HepG2 (cell line): ENCODE data around the gene C9orf85. TPM values are rescaled to one million over a fixed set of nuclear protein-coding genes. Genes with fewer than 3 reads are reported as not detected.

Experiments
- CHCHD3 ChIP-seq: sonication (generic); formaldehyde crosslinking; IDR thresholded peaks from 2 replicates; pipeline ENCODE4 v1.8.0; 2022; ENCODE audit warnings: mild to moderate bottlenecking, missing genetic modification reagents, moderate library complexity
- GLMP ChIP-seq: sonication (generic); formaldehyde crosslinking; IDR thresholded peaks from 2 replicates; pipeline ENCODE4 v1.9.0; 2021; ENCODE audit warnings: missing genetic modification reagents, mild to moderate bottlenecking, borderline replicate concordance
- KMT2B ChIP-seq: IDR thresholded peaks from 2 replicates; pipeline ENCODE4 v1.6.1; 2016; ENCODE audit warnings: missing genetic modification reagents, missing compliant biosample characterization
- RELA ChIP-seq: sonication (generic); formaldehyde crosslinking; IDR thresholded peaks from 2 replicates; pipeline ENCODE4 v1.4.0; 2020; ENCODE audit warnings: missing genetic modification reagents
- RERE ChIP-seq: IDR thresholded peaks from 2 replicates; pipeline ENCODE4 v1.6.1; 2016; ENCODE audit warnings: low read depth, missing genetic modification reagents, missing compliant biosample characterization
- ZFP82 ChIP-seq: sonication (generic); formaldehyde crosslinking; IDR thresholded peaks from 2 replicates; pipeline ENCODE4 v1.5.1; 2020; ENCODE audit warnings: mild to moderate bottlenecking, missing genetic modification reagents, borderline replicate concordance
- ZNF691 ChIP-seq: sonication (generic); formaldehyde crosslinking; IDR thresholded peaks from 2 replicates; pipeline ENCODE4 v1.4.0; 2020; ENCODE audit warnings: missing genetic modification reagents, low read depth, mild to moderate bottlenecking, borderline replicate concordance
- polyA plus RNA-seq, 8 experiments: library from polyadenylated mRNA; depleted of rRNA in 3 of 8; stranded (reverse) in 7 of 8; unstranded in 1 of 8; fragments of >200 nt; fragmentation: Illumina TruSeq in 4 of 8; extraction: Trizol in 4 of 8; gene quantifications; 2 replicates each; pipeline versions ENCODE4 v1.2.1 to v1.2.3, GENCODE V29; 2011 to 2016; ENCODE audit warnings: low read depth in 4 of 8, missing spikeins in 1 of 8, mixed read lengths in 1 of 8; ENCODE audit not compliant: insufficient read depth in 1 of 8
- total RNA-seq, 5 experiments: library from RNA; depleted of rRNA; stranded (reverse); fragments of >200 nt; fragmentation: Illumina TruSeq; extraction: Trizol; gene quantifications; 2 replicates each; pipeline ENCODE4 v1.2.3, GENCODE V29; 2016; ENCODE audit warnings: low read depth in 1 of 5

The C9orf85 gene
- total and polyA plus RNA-seq, 2 of the 13 experiments (the other 11 are each of a cell fraction or from before 2014, with no cell fraction given) = 9.9 to 13.9 TPM

- TF ChIP-seq RERE (CRISPR knock-in tag) = no peak
- TF ChIP-seq GLMP (CRISPR knock-in tag) = no peak
- no peak for TF ChIP-seq RELA (CRISPR knock-in tag)
- no peak for TF ChIP-seq ZFP82 (CRISPR knock-in tag)
- no peak for TF ChIP-seq ZNF691
- TF ChIP-seq KMT2B (CRISPR knock-in tag) = no peak
- no peak for TF ChIP-seq CHCHD3
Measured at GRCh38 chr9:71920456-71921189, 9.2 kb downstream of the C9orf85 start (continued).
